GM18861 (cell line): ENCODE results near the gene SLC25A51.

Source experiments
- ATAC-seq: cut with Tn5 transposase; IDR thresholded peaks from one replicate; pipeline ENCODE4 v1.9.1; 2021; ENCODE audit not compliant: unreplicated experiment

SLC25A51 gene

DNA sequence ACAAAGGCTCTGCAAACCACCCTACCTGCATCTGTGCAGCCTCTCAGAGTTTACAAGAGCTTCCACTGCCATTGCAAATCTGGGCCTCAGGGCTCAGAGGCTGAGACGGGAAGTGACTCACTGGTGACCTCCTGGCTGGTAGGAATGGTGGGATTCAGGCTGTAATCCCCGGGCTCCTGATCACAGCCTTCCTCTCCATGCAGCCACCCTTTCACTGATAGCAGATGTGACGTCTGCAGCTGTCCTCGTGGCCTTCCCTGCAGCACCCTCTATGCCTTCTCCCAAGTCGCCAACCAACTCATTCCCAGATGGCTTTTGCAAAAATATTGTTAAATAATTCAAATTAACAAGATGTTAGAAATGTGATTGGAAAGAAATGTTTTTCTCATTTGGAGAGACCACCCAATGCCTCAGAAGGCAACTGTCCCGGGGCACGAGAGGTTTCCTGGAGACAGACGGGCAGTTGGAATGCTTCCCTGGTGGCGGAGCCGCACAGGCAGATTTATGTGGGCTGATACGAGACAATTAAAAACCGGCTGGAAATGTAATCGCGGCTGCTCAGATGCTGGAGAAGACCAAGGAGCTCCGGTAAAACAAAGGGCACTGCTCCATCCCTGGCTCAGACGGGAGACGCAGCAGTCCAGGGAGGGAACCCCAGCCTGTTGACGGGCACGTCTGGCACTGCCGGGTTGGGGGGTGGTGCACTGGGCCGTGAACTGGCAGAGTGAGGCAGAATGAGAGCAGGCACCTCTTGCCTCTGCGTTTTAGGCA, 34.4 kb upstream of the SLC25A51 start:
- no peak for ATAC-seq

DNA sequence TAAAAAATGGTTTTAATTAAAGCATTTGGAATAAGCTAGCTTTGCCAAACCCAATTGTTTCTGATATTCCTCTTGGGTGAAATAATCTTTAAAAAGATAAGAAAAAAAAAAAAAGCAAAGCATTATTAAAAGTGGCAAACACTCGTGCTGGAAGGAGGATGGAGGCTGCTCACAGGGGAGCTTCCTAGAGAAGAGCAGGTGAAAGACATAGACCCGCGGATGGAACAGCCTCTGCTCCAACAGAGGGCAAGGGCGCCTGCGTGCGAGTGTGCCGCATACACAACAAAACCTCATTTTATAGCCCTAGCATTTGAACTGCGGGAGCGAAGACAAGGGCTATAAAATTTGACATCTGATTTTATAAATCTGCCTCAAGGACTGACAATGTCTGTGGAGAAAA, 33.4 kb upstream of the SLC25A51 start:
- ATAC-seq = no peak

DNA sequence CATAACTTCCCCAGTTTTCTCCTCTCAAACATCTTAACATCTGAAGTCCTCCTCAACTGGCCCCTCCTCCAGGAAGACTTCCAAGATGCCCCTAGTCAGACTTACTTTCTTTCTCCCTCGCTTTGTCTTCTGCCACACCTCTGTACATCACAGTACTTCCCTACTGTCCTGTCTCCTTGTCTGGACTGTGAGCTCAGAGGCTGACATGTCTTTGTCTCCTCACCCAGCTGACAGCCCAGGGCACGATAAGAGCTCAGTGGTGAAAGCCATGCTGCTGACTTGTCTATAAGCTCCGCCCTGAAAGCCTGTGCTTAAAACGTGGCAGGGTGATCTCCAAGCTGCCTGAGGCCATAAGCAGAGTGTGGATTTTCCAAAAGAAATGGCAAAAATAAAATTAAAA, 33.0 kb upstream of the SLC25A51 start:
- no peak for ATAC-seq

DNA sequence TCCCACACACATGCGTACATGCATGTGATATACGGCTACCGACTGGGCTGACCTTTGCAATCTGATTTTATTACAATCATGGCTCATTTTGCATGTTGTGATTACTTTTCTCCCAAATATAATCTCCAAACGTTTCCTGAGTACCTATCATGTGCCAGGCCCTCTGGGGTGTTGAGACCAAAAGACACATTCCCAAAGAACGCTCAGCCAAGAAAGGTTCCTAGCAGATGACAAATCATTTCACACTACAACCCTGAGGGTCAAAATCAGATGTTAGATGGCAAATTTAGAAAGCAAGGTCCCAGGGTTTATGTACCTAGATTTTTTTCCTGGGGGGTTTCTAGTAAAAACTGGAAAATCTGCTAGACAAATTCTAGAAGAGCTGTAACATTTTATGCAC, 32.4 kb upstream of the SLC25A51 start:
- no peak for ATAC-seq

DNA sequence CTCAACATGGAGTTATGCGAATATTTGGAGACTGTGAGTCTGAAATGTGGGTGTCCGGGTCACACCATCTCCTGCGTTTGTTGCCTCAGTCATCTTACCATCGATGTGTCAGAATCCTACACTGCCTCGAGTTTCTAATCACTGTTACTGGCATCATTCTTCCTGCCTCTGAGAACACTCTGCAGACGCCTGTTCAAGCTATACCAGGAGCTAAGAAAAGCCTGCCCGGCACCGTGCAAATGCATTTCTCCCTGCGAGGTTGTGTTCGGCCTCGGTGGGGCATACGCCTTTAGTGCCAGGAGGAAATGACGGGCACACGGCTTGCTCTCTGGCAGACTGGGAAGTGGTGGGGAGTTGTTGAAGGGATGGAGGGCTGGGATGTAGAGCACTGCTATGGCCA, 31.2 kb upstream of the SLC25A51 start:
- ATAC-seq = no peak

DNA sequence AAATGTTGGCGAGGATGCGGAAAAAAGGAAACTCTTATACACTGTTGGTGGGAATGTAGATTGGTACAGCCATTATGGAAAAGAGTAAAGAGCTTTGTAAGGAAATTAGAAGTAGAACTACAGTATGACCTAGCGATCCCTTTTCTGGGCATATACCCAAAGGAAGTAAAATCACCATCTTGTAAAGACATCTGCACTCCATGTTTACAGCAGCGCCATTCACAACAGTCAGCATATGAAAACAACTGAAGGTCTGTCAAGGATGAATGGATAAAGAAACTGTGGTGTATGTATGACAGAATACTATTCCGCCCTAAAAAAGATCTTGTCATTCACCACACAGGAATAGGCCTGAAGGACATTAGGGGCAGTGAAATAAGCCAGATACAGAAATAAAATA, 27.7 kb upstream of the SLC25A51 start:
- no peak for ATAC-seq

DNA sequence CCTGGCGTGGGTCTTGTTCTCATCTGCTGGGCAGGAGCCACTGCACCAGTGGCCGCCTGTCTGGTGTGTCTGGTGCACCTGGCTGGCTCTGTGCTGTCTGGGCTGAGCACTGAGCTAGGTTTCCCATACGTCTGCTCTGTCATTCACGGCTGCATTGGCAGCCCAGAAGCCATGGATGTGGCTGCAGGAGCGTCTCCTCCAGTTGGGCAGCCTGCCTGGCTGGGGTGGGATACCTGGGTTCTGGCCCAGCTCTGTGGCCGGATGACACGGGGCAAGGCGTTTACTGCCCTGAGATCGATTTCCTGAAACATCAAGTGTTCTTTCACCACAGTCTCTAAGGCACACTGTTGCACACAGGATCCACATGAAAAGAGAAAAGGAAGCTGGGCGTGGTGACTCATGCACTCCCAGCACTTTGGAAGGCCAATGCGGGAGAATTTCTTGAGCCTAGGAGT, 25.5 kb upstream of the SLC25A51 start:
- no peak for ATAC-seq

DNA sequence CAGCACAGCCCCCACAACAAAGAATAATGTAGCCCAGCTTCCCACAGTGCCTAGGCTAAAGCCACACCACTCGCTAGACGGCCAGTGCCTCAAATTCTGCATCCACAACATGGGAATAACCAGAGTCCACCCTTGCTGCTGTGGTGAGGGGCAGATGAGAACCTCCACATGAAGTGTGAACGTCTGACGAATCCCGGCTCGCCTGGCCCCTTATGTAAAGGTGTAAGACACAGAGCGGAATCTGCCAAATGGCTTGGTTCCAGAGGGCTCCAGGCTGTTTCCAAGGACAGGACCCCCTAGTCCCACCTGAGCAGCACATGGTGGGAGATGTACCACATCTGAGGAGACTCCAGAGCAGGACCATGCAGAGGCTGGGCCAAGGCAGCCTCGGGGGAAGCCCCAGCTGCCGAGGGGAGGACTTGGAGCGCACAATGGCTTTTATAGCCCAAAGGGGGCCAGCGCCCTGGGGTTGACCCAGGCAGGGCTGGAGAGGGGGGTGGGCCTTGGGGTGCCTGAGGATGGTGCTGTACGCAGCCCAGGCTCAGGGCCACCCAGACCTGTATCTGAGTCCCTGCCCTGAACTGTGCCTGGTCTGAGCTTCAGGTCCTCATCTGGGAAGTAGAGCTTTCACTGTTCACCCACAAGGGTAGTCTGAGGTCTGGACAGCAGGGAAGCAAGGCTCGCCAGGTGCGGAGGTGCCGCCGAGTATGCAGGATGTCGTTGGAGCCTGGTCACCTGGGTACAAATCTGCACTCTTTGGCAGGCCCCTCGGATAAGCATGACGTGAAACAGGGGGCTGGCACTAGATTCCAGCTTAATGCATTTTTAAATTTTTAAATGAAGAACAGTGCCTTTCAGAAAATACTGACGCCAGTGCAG, 24.9 kb upstream of the SLC25A51 start:
- no peak for ATAC-seq

DNA sequence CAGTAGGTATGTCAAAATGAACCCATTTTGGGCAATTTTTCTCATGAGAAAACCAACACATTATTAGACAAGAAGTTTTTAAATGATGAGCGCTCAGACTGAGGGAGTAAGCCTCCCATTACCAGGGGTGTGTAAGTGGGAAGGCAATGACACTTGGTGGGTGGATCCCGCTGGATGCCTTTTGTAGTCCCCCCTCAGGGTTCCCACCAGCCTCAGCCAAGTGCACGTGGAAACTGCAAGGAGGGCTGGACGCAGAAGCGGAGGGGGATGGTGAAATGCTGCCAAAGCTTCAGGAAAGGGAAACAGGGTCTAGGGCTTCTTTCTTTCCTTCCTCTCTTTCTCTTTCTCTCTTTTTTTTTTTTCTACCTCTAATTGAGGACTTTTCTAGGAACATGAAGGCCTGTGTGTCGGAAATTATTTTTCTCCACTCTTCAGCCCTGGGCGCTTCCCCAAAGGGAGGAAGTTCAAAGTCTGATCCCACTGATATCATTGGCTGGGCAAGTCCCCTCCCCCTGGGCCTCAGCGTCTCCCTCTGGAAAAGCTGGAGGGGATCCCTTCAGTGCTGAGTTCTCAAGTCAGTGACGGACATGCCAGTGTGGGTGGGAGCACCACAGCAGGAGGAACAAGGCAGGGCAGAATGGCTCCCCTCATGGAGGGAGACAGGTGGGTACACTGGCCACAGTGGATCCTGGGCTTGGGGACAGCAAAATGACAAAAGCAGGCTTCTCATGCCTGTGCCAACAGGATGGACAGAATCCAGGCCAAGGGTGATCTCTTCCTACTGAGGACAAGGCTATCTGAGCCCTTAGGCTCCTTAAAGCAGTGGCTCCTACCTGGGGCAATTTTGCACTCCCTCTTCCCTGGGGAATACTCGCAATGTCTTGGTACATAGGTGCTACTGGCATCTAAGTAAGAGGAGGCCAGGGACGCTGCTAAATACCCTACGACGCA, 23.9 kb upstream of the SLC25A51 start:
- ATAC-seq = no peak

DNA sequence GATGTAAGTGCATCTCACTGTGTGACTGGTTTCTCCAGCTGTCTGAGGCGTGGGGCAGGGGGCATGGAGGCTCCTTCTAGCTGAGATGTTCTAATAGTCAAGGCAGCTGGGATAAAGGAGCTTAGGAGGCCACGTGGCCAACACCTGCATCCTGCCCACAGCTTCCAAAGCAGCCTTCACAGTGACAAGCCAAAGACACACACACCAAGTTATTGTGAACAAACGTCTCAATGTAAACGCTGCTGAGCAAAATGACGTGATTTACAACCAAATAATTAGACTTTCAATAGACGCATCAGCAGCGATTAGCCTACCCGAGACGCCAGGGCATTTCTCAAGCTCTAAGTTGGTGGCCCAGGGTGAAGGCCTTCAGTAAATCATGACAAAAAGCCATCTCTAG, 23.2 kb upstream of the SLC25A51 start:
- no peak for ATAC-seq

DNA sequence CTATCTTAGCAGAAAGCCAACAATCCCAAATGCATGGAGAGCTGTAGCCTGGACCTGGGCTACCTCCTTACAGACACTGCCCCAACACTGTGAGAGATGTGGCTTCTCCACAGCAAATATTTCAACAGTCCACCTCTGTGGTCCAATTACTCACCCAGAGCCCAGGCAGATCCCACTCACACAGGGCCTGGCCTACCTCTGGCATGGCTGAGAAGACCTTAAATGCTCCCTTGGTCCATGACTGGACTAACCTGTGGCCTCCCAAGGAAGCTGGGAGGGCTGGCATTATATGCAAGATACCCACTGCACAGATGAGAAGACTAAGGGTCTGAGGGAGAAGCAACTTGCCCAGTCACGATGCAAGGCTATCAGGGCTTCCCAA, 22.8 kb upstream of the SLC25A51 start:
- no peak for ATAC-seq

DNA sequence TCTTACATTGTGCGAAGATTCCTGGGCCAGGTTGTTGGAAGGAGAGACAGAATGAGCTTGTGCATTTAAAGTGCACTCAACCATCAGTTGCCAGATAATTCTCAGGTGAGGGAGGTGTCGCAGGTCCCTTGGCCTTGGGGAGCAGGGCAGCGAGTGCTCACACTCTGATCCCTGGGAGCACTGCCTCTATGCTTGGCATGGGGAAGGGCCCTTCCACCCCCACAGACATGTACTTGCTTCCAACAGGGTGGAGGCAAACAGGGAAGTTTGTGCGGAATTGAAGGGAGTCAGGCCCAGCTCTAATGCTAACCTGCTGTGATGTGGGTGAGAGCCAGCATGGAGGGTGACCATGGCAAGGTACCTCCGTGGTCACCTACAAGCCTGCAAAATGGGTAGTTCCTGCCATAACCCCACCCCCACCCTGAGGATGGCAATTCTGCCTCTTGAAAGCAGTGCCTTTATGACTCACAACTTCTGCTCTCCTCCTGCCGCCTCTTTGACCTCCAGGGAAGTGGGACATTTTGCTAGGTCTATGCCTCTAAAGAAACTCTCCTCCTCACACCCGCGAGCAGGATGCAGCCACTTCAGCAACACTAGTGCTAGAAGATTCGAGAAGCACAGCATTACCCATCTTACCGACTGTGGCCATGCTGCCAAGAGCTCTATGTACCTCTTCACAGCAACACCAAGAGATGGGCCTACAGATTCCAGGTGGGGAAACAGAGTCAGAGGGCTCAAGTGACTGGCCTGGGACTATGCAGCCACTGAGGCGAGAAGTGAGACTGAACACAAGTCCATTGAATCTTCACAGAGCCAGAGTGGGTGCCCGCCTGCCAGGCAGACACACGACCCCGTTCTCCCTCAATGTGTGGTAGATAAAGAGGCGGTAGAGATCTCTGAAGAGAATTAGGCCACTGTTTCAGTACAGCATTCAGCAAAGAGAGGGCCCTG, 22.1 kb upstream of the SLC25A51 start:
- ATAC-seq = no peak

DNA sequence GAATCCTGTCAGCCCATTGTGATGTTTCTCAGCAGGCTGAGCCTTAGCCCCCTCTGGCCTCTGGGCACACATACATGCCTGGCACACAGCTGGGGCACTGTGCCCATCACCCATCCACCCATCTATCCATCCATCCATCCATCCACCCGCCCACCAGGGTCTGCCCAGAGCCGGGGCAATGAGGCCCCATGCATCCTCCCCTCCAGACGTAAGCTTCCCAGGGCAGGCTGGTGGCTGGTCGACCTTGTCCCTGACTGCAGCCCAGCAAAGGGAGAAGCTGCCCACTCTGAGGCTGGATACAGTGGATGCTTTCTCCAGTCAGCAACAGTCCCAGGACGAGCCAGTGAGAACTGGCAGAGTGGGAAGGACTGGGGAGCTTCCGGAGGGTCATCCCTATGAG, 21.1 kb upstream of the SLC25A51 start:
- no peak for ATAC-seq

DNA sequence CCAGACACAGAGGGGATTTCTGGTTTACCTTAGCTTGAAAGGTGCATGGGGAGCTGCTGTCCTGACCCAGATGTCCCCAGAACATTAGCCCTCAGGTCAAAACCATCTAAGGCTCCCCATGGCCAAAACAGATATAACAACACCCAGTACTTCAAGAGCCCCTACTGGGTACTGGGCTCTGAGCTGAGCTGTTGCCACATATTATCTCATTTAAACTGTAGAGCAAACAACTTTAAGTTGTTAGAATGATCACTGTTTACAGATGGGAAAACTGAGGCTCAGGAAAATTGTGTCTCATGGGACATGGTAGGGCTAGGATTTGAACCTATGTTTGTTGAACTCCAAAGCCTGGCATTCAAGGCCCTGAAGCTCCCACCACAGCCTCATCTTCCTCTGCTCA, 20.6 kb upstream of the SLC25A51 start:
- ATAC-seq = no peak

DNA sequence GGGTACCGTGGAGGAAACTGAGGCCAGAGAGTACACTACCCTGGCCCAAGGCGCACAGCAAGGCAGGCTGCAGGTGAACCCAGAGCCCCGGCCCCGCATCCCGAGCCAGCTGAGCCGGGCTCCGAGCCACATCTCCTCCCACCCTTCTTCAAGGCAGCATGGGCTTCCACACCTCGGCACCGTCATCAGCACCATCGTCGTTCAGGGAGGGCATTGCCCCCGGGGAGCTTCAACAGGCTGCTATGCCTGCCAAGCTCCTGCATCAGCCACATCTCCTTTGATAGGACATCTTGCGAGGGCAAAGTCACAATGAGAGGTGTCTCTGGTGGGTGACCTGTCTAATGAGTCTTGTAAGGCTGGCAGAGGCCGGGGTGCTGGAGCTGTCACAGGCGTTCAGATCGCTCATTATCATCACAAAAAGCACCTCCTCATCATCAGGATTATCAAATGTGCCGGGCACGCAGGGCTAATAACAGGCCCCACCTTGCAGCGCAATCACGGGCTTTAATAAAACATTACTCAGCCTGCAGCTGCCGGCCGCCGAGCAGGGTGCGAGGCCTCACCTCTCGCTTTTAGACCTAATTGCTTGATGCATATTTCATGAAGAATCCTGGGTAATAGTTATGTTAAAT, 20.0 kb upstream of the SLC25A51 start:
- ATAC-seq = no peak

DNA sequence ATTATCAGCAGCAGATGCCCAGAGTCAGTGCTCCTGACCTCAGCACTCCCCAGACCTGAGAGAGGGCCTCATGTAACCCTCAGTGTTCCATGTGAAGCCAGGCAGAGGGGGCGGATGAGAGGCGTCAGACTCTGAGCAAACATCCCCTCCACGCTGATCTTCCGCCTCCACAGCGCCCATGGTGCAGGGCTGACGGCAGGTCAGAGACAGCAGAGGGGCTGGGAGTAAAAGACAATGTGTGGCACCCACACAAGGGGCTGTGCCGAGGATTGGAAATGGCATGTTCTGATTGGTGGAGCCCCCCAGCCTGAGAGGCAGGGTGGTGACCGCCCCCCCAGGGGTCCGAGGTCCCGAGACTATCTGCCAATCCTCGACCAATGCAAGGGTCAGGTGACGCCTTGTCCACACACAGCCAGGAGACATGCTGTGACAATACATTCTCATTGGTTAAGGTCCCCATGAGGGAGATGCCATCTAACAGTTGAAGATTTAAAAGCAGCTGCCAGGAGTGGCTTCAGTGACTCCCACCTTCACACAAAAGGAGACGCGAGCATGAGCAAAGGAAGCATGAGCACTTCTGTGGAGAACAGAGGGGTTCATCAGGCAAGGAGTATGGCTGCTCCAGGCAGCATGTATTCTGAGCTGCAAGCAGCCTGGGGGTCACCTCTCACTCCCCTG, 19.3 kb upstream of the SLC25A51 start:
- ATAC-seq = no peak

DNA sequence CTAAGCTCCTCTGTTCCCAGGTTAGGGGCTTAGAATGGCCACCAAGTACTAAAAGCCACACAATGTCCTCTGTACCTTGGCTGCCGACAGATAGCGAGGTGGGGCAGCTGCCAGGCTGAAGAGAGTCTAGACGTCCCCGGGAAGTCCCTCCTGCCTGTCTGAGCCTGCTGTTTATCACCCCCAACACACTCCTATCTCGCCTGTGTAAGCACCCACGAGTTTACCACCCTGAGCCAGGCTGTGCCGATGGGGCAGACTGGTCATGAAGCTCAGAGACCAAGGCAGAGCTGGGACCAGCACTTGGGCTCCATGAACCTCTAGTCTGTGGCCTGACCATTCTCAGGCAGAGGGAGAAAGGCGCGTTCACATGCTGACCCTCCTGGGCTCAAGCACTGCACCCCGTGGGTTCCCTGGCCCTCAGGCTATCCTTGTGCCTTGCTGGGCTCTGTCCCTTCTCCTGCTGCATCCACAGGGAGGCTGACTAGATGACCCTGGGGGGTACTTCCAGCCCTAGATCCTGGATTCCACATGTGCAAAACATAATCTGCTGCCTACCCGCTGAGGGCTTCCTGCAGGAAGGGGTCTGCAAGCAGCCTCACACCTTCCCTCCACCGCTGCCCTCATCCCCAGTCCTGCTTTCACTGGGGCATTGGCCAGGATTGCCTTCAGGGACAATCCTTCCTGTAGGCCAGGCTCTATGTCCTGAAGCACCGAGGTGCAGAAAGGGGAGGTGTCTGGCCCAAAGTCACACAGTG, 18.6 kb upstream of the SLC25A51 start:
- no peak for ATAC-seq

DNA sequence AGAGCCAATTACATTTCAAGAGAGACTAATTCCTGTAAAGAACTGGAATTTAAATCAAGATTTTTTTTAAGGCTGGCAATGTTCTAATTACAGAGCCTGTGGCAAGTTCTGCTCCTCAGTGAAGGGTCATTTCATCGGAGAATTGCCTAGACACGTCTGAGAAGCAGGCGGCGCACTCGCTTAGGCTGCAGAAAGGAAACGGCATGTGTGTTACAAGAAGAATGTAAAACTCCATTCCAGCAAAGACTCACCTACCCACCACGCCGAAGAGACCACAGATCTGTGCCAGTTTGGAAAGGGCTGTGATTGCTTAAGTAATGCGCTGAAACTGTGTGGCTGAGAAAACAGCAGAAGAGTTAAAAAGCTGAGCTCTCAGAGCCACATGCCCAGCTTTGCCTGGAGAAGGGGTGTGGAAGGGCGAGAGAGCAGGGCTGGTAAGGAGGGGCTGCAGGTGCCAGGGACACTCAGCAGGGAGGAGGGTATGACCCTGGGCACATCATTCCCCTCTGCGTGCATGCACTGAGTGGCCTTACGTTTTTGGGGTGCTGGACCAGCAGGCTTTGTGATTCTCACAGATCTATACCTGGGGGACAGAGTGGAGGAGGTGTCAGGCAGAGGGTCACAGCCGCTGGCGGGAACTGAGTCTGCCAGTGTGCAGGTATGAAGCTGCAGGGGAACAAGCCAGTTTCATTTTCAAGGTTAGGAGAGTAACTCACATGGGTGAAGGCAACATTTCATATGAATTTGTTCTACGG, 17.8 kb upstream of the SLC25A51 start:
- ATAC-seq = no peak
